ENCODE results near the gene ZNF814.
"Not testable (repeated sequence)": the region's sequence is repeated elsewhere in the genome, so short reads cannot be mapped to it uniquely, and the experiment has no call there.

Gene ZNF814

GRCh38 chr19:57888560-57889231 is at the start of gene ZNF814:
Gene ZNF814 (minus strand): TSS chr19:57889037. CDS start chr19:57888802, 235 bp downstream.
- no peak for DNase-seq

GRCh38 chr19:57935731-57936130 is 46.9 kb upstream of the ZNF814 start:
- no peak for DNase-seq

GRCh38 chr19:57934820-57935665 is 46.2 kb upstream of the ZNF814 start, which contains the start of gene ZNF418:
Gene ZNF418 (minus strand): TSS chr19:57935402. CDS start chr19:57933822, 1,580 bp downstream.
- DNase-seq = no peak

GRCh38 chr19:57927587-57927986 is 38.8 kb upstream of the ZNF814 start:
- DNase-seq = no peak

GRCh38 chr19:57916168-57916995 is 27.5 kb upstream of the ZNF814 start, which contains the start of gene ZNF417:
Gene ZNF417 (minus strand): TSS chr19:57916592. CDS start chr19:57916411, 181 bp downstream.
- peak; percentile 99 for DNase-seq

- DNase-seq = no peak
These were observed 25.7 kb upstream of the ZNF814 start for GRCh38 chr19:57914531-57914930.

GRCh38 chr19:57907394-57907793 is 18.6 kb upstream of the ZNF814 start:
- no peak for DNase-seq

- no peak for DNase-seq
These were observed 16.4 kb upstream of the ZNF814 start for GRCh38 chr19:57905258-57905657.

- DNase-seq = no peak
These were observed 14.9 kb upstream of the ZNF814 start for GRCh38 chr19:57903618-57904184.

GRCh38 chr19:57900311-57900710 is 11.5 kb upstream of the ZNF814 start:
- DNase-seq = no peak

- not testable (repeated sequence) for DNase-seq
These were observed 1.9 kb upstream of the ZNF814 start for GRCh38 chr19:57890706-57891105.

GRCh38 chr19:57888107-57888559 is 704 bp downstream of the ZNF814 start:
- DNase-seq = no peak

GRCh38 chr19:57887195-57887941 is 1.5 kb downstream of the ZNF814 start:
- no peak for DNase-seq

- DNase-seq = no peak
These were observed 2.8 kb downstream of the ZNF814 start for GRCh38 chr19:57886046-57886445.

- DNase-seq = not testable (repeated sequence)
These were observed 14.7 kb downstream of the ZNF814 start for GRCh38 chr19:57873883-57874799.

- DNase-seq = no peak
These were observed 16.4 kb downstream of the ZNF814 start for GRCh38 chr19:57872450-57872849.

- DNase-seq = no peak
These were observed 18.6 kb downstream of the ZNF814 start for GRCh38 chr19:57870225-57870624.

- not testable (repeated sequence) for DNase-seq
These were observed 19.2 kb downstream of the ZNF814 start for GRCh38 chr19:57869655-57870054.

- no peak for DNase-seq
These were observed 20.9 kb downstream of the ZNF814 start for GRCh38 chr19:57867868-57868492.

- not testable (repeated sequence) for DNase-seq
These were observed 26.5 kb downstream of the ZNF814 start for GRCh38 chr19:57862351-57862750.
